Activated CD8-positive, alpha-beta memory T cell treated with anti-CD3 and anti-CD28 coated beads for 36 hours (primary cell): ENCODE measurements around the gene SNX25. TPM values are rescaled to one million over a fixed set of nuclear protein-coding genes. Genes with fewer than 3 reads are reported as not detected.
"Not testable (repeated sequence)": the region's sequence is repeated elsewhere in the genome, so short reads cannot be mapped to it uniquely, and the experiment has no call there.

Source experiments
- CTCF ChIA-PET: fragments of 350-600 bp; sonication (Branson Sonifier 250); formaldehyde crosslinking; loops from one replicate; lab custom pipeline; 2021; ENCODE audit warnings: antibody characterized with exemption; lab: Charles Lee
- POLR2A ChIA-PET: fragments of 350-600 bp; sonication (Branson Sonifier 250); formaldehyde crosslinking; loops from one replicate; lab custom pipeline; 2021; ENCODE audit warnings: antibody characterized with exemption; lab: Charles Lee
- total RNA-seq, 2 experiments: library from RNA; stranded (reverse); gene quantifications; one replicate each; pipeline ENCODE4 v1.2.3, GENCODE V29; 2021

Gene SNX25
- total RNA-seq, result 10 to 100 TPM; 17.5 to 19.2 TPM

DNA sequence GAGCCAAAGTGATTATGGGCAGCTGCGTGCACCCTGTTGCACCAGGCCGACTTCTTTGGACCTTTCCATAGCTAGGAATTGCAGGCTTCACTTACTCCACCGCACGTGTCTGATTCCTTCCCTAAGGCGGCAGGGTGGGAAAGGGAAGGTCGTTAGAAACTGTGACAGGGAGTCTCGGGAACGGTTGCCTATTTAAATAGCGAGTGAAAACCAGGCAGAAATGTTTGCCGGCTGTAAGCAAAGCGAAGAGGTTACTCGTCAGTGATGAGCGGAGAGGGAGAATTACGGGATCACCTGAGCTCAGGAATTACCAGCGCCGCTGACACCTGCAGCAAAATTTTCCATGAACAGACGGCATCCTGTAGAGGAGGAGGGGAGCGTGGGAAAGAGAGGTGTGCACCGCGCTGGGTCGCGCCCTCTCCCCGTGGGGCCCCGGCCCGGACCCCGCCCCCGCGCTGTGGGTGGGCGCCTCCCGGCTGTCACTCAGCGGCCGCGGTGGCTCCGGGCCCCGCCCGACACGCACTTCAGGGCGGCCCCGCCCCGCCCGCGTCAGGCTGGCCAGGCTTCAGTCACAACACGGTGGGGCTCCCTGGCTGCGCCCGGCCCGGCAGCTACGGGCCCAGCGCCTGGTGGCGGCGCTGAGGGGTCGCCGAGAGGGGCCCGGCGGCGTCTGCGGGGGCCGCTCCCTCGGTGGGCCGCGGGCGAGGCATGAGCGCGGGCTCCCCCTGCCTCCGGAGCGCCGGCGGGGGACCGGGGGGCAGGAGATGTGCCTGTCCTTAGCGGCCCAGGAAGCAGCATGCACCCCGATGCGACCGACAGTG, at the start of gene SNX25:
Gene SNX25 (plus strand): TSS at position 568 of the 821 bp plus-strand sequence. CDS start 229 bp downstream, at position 797.
- CTCF ChIA-PET, result interaction anchor here (0.6 to 0.8 kb wide), 3 partner anchors 57 to 186 kb away, joined by 3 read pairs; no protein-coding TSS in a partner anchor
- POLR2A ChIA-PET, result interaction anchor here (0.6 to 1.3 kb wide), 2 partner anchors 37 to 1765 kb away, joined by 3 to 4 read pairs; no protein-coding TSS in a partner anchor

DNA sequence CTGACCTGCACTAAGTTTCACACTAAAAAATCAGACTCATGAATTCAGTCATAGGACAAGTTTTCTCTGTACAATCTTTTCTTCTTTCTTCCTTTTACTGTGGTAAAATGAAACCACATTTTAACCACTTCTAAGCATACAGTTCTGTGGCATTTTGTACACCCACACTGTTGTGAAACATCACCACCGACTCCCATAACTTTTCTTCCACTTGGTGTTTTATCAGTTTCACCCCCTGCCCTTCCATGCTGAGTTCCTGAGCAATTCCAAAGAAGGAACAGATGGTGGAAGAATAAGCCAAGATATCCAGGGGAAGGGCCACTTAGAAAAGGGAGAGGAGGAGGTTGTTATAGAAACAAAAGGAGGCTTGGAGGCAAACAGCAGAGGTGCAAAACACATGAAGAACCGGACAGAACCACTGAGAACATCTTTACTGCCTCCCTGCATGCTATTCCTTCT, 43.8 kb upstream of the SNX25 start:
- ChIA-PET CTCF (interaction anchor here (1.9 kb wide), 1 partner anchor 18 kb away, joined by 7 read pairs; no protein-coding TSS in a partner anchor), POLR2A (no interaction called here)

DNA sequence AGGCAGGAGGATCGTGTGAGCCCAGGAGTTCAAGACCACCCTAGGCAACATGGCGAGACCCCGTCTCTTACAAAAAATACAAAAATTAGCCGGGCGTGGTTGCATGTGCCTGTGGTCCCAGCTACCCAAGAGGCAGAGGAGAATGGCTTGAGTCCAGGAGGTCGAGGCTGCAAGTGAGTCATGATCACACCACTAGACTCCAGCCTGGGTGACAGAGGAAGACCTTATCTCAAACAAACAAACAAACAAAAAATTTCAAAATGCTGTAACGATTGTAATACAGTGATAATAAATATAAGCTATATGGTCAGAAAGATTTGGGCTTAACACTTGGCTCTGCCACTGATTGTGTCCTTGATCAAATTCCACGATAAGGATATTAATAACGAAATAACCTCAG, 42.2 kb upstream of the SNX25 start:
- ChIA-PET POLR2A (interaction anchor here (0.8 kb wide), 1 partner anchor 60 kb away, joined by 3 read pairs; no protein-coding TSS in a partner anchor), CTCF (interaction anchor here (1.0 kb wide), 1 partner anchor 17 kb away, joined by 3 read pairs; no protein-coding TSS in a partner anchor)

DNA sequence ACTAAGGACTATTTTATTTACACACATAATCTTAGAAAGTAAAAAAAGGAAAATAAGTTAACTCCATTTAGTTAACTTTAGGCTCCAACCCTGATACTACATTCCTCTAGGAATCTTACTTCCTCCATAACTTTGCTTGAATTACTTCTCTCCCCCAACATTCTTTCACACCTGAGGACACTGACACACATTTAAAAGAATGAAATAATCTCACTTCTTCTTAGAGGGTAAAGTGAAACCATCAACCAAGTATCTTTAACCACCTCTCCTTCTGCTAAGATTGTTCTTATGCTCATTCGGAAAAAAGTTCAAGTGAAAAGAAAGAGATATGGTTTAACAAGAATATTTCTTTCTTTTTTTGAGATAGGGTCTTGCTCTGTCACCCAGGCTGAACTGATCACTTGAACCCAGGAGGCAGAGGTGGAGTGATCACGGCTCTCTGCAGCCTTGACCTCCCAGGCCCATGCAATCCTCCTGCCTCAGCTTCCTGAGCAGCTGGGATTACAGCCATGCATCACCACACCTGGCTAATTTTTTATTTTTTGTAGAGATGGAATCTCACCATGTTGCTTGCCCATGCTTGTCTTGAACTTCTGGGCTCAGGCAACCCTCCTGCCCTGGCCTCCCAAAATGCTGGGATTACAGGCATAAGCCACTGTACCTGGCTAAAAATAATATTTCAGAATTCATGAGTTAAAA, 37.9 kb upstream of the SNX25 start:
- ChIA-PET CTCF (interaction anchor here (0.7 kb wide), 2 partner anchors 143 to 214 kb away, joined by 3 to 5 read pairs; no protein-coding TSS in a partner anchor), POLR2A (no interaction called here)

DNA sequence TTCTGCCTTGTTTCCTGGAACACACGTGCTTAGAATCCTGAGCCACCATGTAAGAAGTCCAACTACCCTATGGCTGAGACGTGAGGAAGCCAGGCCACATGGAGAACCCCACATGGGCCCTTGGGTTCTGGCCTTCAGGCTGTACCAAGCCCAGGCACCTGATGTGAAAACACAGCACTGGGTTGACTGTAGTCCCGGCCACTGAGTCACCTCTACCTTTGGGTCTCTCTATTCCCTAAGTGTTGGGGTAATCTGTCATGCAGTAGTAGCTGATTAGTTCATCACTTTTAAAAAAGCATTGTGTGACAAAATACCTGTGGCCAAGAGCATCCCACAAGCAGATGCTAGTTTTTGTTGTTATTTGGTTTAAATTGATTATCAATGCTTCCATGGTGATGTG, 29.9 kb upstream of the SNX25 start:
- CTCF ChIA-PET, result no interaction called here
- POLR2A ChIA-PET, result no interaction called here

DNA sequence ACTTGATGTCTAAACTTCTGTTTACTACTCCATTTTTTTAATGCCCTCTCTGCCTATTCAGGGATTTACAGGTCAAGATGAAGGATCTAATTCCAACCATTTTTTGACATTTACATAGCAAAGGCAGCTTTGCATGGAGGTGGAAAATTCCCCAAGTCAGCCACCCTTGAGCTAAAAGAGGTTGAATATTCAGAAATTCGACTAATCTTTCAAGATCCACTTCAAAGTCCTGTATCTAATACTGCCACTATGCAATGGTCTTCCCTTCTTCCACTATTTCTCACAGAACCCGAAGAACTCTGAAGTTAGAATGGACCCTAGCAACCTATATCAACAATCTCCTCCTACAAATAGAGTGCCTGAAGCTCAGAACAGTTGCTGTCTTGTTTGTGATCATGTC, 27.2 kb upstream of the SNX25 start:
- ChIA-PET POLR2A (no interaction called here), CTCF (interaction anchor here (0.8 to 0.9 kb wide), 2 partner anchors 12 to 26 kb away, joined by 3 read pairs; no protein-coding TSS in a partner anchor)

DNA sequence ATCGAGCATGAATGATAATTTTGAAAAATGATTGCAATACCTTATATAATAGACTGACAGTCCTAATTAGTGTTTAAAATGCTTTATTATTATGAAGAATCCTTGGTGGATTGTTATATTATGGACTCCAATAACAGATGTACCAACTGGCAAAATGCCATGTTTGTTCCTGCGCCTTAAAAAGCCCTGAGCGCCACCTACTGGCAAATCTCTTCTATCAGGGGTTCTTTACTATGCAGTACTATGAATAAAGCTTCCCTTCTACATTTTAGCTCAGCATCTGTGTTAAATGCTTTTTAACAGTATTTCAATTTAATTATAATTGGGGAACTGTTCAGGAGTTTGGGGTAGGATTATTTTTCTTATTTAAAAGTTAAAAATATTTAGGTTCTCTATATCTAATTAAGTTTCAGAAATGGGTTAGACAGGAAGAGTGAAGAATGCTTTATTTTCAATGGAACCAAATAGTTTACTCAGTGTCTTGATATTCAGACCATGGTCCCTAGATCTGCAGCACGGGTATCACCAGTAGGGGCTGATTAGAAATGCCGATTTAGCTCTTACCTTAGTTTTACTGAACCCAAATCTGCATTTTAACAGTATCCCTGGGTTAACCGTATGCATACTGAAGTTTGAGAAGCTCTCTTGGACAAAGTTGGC, 25.6 kb upstream of the SNX25 start:
- CTCF ChIA-PET, result interaction anchor here (0.5 to 1.8 kb wide), 14 partner anchors 14 to 385 kb away, joined by 3 to 9 read pairs (median 3); partner anchors contain the start of gene SLC25A4
- POLR2A ChIA-PET, result no interaction called here

DNA sequence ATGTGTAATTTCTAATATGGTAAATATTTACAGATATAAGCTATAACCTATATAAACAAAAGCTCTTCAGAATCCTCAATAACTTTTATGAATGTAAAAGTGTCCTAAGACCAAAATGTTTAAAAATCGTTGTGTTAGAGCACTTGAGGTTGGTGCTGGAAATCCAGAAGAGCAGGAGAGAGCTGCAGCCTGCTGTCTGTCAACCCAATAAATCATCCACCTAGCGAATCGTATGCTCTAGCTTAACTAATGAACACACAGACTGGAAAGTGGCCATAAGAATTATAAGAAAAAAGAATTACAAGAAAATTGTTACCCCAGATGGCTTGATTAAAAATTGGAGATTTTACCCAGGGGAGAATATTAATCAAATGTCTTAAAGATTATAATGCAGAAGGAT, 22.6 kb upstream of the SNX25 start:
- POLR2A ChIA-PET, result interaction anchor here (0.7 kb wide), 1 partner anchor 43 kb away, joined by 3 read pairs; no protein-coding TSS in a partner anchor
- CTCF ChIA-PET, result interaction anchor here (0.6 kb wide), 1 partner anchor 147 kb away, joined by 3 read pairs; no protein-coding TSS in a partner anchor

DNA sequence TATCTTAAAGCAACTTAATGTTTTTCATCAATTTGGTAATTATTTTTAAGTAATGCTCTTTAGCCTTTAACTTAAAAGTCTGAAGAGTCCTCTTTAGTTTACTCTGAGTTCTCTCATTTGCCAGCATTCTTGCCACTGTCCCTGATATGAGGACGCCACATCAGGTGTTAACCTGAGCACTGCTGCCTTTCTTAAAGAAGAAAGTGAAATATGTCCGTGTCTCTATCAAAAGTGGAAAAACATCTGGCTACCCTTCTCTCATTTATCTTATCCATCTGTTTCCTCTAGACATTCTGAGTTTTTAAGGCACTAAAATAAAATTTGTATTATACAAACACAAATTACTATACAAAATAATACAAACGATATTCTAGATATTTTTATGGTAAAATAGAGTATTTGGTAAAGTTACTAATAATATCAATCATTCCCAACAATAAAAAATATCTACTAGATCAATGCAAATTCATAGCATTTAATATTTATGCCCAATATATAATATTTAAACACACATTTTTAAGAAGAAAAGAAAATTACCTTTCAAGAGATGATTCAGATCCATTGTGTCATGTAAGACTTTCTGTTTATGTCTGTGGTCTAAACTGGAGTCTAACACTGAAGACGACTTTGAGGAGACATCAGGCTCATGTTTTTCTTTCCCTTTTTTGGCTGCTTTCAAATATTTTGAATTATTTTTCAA, 19.6 kb upstream of the SNX25 start:
- ChIA-PET CTCF (no interaction called here), POLR2A (no interaction called here)

DNA sequence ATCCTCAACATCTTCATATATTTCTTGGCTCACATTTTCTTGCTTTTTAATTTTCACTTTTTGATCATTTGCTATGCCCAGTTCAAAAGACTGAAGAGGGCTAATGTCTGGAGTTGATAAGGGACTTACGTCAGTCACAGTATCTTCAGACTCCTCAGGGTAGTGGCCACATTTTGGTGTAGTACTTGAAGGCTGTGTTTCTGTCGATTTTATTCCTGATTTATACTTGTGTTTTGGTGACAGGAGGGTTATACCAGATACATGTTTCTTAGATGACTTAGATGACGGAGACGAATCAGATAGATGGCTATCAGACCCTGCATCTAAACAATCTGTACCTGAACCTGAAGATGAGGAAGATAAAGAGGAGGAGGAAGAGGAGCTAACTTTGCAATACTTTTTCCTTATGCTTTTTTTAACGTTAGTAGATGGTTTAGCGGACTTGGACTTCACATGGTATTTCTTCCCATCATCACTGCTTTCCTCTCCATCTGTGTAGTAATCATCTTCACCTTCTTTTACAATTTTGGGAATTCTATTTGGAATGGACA, 19.0 kb upstream of the SNX25 start:
- POLR2A ChIA-PET, result no interaction called here
- CTCF ChIA-PET, result no interaction called here

DNA sequence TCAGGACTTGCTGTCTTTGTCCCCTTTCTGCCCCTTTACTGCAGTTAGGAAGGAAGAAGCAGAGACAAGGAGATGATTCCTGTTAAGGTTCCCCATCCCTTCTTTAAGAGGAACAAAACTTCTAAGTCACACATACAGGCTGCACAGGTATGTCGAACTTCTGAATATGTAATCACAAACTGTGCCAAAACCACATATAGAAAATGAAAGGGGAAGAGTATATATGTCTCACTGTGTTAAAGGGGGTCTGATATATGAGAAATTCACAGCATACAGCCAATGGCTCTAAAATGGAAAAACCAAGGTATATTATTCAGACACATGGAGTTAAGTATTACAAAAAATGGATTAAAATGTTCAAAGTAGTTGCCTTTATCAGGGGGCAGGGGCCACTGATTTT, 17.3 kb upstream of the SNX25 start:
- POLR2A ChIA-PET, result interaction anchor here (0.8 kb wide), 1 partner anchor 11 kb away, joined by 3 read pairs; no protein-coding TSS in a partner anchor
- CTCF ChIA-PET, result no interaction called here

DNA sequence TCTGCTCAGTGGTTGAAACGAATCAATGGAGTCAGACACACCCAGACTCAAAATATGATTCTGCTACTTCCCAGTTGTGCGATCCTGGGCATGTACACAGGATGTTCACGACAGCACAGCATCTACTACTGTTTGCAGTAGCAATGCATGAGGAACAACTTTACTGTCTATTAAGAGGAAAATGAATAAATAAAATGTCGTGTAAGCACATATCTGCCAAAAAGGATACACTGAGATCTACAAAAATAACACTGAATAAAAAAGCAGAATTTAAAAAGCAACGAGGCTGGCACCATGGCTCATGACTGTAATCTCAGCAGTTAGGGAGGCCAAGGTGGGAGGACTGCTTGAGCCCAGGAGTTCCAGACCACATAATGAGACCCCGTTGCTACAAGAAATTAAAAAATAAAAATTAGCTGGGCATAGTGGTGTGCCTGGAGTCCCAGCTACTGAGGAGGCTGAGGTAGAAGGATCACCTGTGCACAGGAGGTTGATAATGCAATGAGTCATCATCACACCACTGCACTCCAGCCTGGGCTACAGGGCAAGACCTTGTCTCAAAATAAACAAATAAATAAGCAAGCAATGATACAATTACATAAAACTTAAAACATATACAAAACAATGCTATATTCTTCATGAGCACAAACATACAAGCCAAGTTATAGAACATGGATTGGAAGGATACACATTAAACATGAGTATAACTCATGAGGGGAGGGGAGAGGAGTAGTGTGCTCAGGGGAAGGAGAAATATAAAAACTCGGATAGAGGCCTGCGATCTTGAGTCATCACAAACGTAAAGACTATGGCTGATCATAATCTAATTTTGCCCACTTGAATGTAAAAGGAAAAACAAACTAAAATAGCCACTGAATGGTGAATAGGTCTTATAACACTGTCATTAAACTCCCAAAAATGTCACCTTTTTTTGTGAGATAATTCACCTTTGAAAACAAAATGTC, 14.2 kb upstream of the SNX25 start:
- POLR2A ChIA-PET, result no interaction called here

DNA sequence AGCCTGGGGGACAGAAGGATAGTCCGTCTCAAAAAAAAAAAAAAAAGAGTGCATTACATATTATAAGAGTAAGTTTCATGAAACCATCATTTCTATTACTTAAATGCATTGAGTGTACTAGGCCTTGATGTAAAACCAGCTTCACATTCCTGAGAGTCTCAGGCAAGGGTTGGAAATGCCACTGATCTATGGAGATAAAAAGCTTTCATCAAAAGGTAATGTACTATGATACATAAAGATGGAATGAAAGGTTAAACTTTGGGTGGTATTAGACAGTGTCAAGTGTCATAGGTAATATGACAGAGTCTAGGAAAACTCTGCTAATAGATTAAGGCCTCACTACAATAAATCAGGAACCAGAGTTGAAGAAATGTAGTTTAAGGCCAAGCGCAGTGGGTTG, 13.0 kb upstream of the SNX25 start:
- POLR2A ChIA-PET, result interaction anchor here (0.6 to 0.7 kb wide), 3 partner anchors 53 to 236 kb away, joined by 3 to 4 read pairs (median 4); partner anchors contain the start of gene SLC25A4

More for the DNA sequence above, 14.2 kb upstream of the SNX25 start:
- CTCF ChIA-PET, result no interaction called here

DNA sequence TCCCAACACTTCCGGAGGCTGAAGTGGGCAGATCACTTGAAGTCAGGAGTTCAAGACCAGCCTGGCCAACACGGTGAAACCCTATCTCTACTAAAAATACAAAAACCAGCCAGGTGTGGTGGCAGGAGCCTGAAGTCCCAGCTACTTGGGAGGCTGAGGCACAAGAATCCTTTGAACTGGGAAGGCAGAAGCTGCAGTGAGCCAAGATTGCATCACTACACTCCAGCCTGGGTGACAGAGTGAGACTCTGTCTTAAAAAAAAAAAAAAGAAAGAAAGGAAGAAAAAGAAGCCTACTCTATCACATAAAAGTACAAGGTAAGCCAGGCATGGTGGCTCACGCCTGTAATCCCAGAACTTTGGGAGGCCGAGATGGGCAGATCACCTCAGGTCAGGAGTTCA, 11.2 kb upstream of the SNX25 start:
- CTCF ChIA-PET, POLR2A ChIA-PET: not testable (repeated sequence)

More for the DNA sequence above, 13.0 kb upstream of the SNX25 start:
- CTCF ChIA-PET, result interaction anchor here (0.6 to 1.0 kb wide), 2 partner anchors 52 to 176 kb away, joined by 3 to 7 read pairs; no protein-coding TSS in a partner anchor

DNA sequence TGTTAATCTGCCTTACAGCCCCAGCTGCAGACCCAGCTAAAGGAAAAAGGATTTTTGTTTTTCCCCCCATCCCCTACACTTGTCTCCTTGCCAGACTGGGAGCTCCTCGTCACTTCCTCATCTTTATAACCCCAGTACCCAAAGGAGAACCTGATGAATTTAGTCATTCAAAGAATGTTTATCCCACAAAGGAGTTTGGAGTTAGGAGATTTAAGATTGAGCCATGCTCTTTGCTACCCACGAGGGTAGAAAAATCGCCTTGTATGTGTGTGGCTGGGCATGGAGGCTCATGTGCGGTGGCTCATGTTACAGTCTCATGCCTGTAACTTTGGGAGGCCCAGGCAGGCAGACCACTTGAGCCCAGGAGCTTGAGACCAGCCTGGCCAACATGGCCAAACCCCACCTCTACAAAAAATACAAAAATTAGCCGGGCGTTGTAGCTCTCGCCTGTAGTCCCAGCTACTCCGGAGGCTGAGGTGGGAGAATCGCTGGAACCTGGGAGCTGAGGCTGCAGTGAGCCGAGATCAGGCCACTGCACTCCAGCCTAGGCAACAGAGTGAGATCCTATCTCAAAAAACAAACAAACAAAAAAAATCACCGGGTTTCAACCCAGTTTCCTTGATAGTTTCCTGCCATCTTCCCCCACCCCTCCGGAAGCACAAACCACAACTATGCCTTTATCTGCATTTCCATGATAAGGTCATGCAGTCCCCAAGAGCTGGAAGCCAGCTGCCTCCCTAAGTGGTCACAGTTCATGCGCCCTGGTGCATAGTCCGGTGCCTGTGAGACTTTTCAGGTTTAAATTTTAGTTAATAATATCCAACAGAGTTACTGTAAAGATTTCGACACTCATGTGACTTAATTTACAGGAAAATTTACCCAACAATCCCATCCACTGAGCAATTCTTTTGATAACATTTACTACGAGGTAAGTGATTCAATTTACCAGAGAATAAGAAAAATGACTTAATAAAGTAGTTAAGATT, 7.1 kb upstream of the SNX25 start:
- ChIA-PET CTCF (no interaction called here), POLR2A (interaction anchor here (0.5 to 1.1 kb wide), 2 partner anchors 10 to 194 kb away, joined by 3 read pairs; partner anchors contain the start of gene ANKRD37)
